GM19455 (cell line): ENCODE measurements around the gene POLR3H.

ENCODE experiments used
- ATAC-seq: cut with Tn5 transposase; IDR thresholded peaks from one replicate; pipeline ENCODE4 v1.9.1; 2021; ENCODE audit not compliant: unreplicated experiment

POLR3H gene

DNA sequence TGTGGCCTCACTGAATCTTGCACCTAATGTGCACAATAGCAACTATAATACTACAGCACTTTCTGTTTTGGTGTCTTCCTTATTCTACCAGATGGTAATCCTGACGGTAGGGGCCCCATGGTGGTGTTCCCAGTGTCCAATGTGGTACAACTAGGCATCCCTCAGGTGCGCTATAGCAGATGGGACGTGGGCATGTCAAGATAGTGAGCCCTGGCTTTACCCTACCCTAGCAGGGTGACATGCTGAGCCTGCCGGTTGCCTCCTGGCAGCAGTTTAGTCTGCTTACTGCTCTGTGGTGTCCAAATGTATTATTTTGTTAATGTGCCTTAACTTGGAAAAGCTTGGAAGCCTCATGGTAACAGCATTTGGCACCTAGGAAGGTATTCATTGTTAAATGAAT lies 56.2 kb downstream of the POLR3H start:
- no peak for ATAC-seq

GRCh38 chr22:41487037-41487935 lies 57.0 kb downstream of the POLR3H start:
- no peak for ATAC-seq

GRCh38 chr22:41485033-41485432 lies 59.2 kb downstream of the POLR3H start:
- no peak for ATAC-seq

- no peak for ATAC-seq
Measured at GRCh38 chr22:41482319-41482935, 61.8 kb downstream of the POLR3H start.

DNA sequence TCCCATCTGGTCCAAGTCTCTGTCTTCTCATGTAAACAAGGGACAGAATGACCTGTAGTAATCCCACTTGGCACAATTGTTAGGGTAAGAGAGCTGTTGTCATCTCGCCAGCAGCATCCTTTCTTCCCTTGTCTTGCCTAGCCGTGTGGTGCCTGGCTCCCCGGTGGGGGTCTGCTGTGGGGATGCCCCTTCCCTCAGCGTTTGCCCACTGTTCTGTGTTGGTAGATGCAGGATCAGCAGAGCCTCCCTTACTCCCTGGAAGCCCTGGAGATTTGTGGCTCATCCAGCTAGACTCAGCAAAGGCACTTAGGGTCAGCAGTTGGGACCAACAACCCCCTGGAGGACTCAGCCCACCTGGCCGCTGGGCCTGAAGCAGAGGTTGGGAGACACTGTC lies 62.3 kb downstream of the POLR3H start:
- no peak for ATAC-seq

DNA sequence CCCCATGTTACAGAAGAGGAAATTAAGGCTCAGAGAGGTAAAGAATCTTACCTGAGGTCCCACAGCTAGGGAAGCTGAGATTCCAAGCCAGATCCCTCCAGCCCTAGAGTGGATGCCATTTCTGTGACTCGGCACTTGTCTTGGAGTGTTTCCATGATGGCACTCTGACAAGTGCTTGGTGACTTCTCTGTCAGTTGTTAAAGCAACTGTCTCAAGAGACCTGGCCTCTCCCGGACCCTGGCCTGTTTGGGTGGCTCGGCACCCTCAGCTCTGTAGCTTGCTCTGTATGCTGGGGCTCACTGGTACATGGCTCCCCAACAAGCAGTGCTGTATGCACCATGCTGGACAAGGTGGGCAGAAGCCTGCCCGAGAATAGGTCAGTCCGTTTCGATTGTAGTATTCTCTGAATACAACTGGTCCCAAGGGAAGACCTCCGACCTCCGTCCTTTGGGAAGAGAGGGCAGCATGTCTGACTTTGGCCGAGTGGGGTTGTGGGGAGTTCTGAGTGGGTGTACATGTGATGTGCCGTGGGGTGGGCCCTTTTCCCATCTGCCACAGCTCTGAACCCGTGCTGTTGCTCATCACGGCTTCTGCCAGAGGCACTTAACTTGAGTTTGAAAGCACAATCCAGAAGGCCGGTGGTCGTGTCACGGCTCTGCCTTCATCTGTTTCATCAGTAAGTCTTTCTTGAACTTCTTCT lies 63.0 kb downstream of the POLR3H start:
- no peak for ATAC-seq

GRCh38 chr22:41480397-41480735 lies 63.9 kb downstream of the POLR3H start:
- ATAC-seq, result no peak

DNA sequence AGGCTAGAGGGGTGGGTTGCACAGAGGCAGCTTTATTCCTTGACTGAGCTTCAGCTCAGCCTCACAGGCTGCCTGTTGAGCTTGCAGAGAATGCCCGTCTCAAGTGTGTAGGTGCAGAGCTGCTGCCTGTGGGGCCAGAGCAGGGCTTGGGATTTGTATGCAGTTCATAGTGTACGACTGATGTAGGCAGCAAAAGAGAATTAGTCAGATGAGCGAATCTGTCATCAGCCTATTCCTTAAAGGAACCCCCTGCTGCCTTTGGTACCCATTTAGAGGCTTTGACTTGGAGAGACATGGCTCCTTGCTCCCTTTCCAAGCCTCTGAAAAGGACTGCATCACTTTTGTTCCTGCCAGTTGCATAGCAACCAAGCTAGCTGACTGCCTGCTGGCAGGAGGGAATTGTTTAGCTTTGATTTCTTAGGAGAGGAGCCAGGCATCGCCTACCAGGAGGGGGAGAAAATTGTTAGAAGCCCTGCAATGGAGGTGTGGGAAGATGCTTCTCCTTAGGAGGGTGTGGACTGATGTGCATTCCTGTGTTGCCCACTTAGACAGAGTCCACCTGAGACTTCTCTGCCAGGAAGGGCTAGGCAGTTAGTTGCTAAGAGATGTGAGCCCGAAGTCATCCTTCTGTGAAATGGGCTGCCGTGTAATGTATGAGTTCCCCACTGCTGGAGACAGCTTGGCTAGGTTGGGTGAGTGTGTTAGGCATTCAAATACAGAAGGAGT lies 64.4 kb downstream of the POLR3H start:
- ATAC-seq, result no peak

- no peak for ATAC-seq
Measured at GRCh38 chr22:41478891-41479521, 65.3 kb downstream of the POLR3H start.

DNA sequence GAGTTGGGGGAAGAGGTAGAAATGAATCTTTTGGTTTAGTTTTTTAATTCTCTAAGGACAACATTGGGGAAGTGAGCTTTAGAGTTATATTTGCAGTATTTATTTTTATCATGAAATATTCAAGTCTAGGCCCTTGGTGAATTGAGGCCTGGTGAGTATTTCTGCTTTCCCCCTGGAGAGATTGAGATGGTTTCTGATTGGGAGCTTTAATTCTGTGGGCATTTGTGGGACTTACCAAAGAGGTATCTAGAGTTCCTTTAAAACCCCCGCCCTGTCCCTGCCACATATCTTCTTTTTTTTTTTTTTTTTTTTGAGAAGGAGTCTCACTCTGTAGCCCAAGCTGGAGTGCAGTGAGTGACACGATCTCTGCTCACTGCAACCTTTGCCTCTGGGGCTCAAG lies 65.8 kb downstream of the POLR3H start:
- no peak for ATAC-seq
